Left forelimb (tissue), 1 donor: ENCODE data around the gene ANKDD1B.
"Not testable (repeated sequence)": the region's sequence is repeated elsewhere in the genome, so short reads cannot be mapped to it uniquely, and the experiment has no call there.

Source experiments
- DNase-seq: peaks from one replicate; pipeline ENCODE4 v3.0.0-alpha.2; 2018; ENCODE audit warnings: low spot score

Gene ANKDD1B

DNA sequence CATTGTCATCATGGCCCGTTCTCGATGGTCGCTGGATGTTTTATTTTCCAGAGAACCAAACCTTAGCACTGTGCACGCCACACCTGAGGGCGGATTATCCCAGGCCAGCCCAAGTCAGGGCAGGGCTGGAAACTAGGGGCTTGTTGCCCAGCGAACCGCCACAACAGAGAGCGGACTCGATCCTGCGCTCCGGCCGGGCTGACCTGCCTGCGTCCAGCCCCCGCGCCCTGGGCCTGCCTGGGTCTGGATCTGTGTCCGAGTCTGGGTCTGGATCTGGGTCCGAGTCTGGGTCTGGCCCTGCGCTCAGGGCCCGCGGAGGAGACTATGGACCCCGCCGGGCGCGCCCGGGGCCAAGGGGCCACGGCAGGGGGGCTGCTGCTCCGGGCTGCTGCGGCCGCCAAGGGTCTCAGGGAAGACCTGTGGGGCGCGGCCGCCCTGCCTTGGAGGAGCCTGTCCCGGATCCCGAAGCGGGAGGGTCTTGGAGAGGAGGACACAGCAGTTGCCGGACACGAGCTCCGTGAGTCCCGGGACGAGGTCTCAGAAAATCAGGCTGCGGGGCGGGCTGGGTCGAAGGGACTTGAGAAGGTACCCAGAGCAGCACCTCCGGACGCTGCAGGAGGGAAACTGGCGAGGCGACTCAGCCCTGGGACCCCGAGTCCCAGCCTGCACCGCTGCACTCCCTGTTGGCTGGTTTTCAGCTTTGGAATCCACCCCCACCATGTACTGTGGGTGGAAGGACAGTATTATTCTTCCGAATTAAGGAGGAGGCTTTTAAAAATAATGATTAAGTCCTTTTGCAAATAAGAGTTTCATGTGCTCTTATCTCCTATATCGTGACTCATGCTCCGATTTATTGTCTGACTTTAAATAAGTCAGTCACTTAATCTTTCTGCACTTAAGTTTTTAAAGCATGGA, at the start of gene ANKDD1B:
Gene ANKDD1B, plus strand, starts transcription at position 143 of the 915 bp plus-strand sequence. Its CDS starts 182 bp downstream, at position 325.
- peak; percentile 77 for DNase-seq

DNA sequence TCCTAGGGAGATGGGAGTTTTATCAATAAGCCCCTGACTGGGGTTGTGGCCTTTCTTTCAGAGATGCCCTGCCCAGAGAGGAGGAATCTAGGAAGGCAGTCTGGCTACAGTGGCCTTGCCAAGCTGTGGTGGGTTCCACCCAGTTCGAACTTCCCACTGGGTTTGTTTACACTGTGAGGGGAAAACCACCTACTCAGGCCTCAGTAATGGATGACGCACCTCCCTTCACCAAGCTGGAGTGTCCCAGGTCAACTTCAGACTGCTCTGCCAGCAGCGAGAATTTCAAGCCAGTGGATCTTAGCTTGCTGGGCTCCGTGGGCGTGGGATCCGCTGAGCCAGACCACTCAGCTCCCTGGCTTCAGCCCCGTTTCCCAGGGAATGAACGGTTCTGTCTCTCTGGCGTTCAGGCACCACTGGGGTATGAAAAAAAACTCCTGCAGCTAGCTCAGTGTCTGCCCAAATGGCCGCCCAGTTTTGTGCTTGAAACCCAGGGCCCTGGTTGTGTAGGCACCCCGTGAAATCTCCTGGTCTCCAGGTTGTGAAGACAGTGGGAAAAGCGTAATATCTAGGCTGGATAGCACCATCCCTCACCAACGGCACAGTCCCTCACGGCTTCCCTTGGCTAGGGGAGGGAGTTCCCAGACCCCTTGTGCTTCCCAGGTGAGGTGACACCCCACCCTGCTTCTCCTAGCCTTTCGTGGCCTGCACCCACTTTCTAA, 45.1 kb upstream of the ANKDD1B start:
- not testable (repeated sequence) for DNase-seq

DNA sequence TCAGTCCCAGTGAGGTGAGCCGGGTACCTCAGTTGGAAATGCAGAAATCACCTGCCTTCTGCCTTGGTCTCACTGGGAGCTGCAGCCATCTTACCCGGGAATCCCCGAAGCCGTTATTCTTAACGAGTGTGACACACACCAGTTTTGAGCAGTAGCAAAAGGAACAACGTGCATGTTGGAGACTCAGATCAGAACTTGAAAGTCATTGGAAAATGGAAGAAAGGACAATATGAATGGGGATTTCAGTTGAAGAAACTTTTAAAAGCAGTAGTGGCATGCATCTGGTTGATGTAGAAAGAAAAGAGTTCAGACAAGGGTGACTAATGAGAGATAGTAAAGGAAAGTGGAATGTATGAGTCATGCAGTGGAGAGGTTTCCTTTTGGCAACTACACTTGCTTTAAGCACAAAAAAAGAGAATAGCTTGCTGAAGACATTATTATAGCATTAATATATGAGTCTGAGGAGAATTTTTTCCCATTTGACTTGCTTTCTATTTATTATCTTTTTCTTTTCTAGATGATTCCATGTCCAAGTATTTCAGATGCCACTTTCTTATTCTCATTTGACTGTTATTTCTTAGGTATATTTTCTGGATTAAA, 44.4 kb upstream of the ANKDD1B start:
- DNase-seq = no peak

DNA sequence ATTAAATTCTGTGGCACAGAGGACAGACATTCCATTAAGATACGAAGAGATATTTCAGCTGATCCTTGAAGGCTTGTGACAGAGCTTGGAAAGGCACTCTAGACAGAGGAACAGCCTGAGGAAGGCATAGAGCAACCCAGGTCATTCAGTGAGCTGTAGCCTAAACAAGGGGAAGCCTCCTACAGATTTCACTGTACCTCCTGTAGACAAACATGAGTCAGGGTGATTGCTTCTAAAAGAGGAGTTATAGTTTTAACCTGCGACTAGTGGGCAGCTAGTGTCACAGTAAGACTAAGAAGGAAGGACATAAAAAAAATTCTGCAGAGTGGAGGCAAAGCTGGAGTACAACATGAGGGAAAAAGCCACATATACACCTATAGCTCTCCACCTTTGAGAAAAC, 43.5 kb upstream of the ANKDD1B start:
- no peak for DNase-seq

DNA sequence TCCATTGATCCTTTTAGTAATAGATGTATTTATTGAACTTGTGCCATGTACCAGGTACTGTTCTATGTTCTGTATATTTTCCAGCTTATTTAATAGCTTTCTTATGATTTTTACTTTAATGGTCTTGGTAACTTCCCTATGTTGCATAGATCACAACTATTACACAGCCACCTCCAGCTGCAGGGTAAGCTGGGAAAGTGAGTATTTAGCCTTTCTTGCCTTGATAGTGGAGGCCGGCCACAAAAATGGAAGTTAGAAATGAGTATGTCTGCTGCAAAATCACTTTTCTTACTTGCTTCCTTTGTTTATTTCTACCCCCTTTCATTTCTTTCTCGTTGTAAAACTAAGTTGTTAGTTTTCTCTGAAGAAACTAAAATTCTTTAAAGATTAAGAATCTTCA, 43.1 kb upstream of the ANKDD1B start:
- no peak for DNase-seq

DNA sequence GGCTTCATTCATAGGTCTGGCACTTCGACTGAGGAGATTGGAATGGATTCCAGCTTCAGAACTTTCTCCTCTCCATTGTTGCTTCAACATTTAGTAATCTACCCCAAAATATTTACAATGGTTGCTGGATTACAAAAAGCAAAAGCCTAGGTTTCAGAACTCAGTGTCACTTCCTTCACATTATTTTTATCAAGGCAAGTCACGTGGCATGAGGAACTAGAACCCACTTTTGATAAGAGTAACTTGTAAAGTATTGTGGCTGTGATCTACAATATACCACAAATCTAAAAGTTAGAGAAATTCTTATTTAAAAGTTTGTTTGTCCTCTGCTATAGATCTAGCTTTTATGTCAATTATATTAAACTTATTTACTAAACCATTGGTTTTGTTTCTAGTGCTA, 39.7 kb upstream of the ANKDD1B start:
- DNase-seq = no peak

DNA sequence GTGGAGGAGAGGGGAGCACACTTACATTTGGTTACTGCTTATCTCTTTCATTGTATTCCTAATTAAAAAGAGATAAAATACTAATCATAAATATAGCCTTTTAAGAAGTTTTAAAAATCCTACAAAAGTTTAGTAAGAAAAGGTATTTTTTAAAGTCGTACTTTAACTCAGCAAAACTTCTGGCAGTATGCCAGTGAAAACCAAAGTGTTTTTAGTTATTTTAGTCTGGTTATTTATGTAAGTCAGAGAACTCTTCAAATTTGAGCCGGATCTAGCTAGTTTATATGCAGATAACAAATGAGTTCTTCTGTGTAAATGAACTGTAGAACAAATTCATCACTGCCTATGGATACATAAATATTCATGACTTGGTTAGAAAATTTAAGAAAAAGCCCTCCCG, 36.5 kb upstream of the ANKDD1B start:
- no peak for DNase-seq

DNA sequence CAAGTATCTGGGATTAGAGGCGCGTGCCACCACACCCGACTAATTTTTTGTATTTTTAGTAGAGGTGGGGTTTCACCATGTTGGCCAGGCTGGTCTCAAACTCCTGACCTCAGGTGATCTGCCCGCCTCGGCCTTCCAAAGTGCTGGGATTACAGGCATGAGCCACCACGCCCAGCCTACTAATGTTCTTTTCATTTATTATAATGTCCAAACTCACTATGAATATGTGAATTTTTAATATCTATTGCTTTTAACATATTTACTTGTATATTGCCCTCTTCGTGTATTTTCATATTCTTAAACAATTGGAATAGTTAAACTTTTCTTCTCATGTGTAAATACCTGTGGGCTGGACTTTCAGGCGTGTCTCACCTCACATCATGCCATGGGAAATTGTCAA, 33.0 kb upstream of the ANKDD1B start:
- not testable (repeated sequence) for DNase-seq

DNA sequence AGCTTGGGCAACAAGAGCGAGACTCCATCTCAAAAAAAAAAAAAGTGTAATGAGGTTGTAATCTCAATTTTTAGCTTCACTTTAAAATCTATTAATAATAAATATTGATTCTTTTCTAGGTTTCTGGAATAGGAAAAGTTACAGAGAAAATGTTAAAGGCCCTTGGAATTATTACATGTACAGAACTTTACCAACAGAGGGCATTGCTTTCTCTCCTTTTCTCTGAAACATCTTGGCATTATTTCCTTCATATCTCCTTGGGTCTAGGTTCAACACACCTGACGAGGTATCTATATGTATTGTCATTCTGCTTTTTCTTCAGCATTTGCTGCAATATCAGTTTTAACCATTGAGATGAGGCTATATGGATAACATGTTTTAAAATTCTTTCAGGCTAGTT, 26.6 kb upstream of the ANKDD1B start:
- DNase-seq = no peak

DNA sequence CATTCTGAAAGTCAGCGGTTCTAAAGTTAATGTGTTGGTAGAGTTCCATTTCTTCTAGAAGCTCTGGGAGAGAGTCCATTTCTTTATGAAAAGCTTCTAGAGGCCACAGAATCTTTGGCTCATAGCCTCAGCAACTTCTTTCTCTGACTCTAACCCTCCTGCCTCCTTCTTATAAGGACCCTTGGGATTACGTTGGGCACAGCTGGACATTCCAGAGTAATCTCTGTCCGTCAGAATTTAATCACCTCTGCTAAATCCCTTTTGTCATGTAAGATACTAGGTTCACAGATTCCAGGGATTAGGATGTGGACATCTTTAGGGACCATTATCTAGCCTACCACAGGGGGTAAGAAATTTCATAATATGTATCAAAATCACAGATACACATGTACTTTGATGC, 22.6 kb upstream of the ANKDD1B start:
- DNase-seq = no peak

DNA sequence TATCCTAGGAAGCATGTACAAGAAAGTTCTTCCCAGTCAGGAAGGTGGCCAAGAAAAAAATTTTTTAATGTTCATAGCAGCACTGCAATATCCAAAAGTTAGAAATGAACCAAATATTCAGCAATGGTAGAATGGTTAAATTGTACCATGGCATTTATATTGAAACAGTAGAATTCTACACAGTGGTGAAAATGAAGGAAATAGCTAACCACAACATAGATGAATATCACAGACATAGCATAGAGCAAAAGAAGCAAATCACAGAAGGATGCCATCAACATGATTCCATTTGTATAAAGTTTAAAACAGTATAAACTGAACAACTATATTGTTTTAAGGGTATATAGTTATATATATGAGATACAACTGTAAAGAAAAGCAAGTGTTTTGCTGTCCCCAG, 10.7 kb upstream of the ANKDD1B start:
- no peak for DNase-seq

DNA sequence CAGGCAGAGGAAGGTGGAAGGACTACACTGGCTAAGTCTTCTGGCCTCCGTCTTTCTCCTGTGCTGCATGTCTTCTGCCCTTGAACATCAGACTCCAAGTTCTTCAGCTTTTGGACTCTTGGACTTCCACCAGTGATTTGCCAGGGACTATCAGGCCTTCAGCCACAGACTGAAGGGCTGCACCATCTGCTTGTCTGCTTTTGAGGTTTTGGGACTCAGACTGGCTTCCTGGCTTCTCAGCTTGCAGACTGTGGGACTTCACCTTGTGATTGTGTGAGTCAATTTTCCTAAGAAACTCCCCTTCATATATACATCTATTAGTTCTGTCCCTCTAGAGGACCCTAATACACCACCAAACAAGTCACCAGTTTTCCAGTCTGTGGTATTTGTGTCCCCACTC, 9.7 kb upstream of the ANKDD1B start:
- no peak for DNase-seq

DNA sequence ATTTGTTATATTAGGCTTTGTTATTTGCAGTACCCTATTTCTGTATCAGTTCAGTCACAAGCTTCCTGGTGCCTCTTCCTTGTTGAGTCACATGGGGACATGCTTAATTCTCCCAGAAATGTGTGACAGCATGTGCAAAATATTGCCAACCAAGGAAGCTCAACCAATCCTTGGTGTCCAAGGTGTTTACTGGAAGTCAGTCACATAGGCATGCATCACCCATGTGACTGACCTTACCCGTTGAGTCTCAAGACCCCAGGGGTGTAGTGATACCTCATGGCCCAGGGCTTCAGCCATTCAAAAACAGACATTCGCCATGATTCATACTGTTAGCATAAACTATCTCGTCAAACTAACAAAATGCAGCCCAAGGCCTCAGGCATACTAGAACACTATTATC, 9.3 kb upstream of the ANKDD1B start:
- DNase-seq = no peak

DNA sequence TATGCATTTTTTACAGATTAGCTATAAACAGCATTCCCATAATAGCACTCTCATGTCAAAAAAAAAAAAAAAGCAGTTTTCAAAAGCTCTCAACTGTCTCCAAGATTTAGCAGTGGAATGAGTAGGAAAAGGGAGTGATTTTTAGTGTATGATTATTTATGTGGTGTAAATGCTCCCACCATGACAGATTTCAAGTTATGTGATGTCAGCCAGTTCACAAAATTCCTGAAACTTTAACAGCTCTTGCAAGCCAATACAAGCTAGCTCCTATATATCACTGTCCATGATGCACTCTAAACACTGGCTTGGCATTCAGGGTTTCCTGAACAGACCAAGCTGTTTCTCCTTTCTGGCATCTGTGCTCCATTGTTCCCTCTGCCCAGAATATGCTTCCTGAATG, 7.9 kb upstream of the ANKDD1B start:
- DNase-seq = no peak

DNA sequence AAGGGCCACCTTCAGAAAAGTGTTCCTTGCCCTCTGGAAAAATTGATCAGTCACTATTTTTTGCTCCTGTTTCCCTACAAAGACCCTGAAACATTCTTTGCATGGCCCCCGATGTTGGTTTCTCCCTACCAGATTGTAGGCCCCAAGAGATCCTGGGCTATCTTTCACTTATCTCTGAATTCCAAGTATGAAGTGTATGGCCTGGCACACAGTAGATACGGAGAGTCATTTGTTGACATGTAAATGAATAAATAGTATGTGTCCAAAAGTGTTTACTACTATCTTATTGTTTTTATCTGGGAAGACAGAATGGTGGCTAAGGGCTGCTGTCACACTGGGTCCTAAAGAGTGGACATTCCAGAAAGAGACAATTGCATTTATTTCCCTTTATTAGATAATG, 7.4 kb upstream of the ANKDD1B start:
- no peak for DNase-seq

DNA sequence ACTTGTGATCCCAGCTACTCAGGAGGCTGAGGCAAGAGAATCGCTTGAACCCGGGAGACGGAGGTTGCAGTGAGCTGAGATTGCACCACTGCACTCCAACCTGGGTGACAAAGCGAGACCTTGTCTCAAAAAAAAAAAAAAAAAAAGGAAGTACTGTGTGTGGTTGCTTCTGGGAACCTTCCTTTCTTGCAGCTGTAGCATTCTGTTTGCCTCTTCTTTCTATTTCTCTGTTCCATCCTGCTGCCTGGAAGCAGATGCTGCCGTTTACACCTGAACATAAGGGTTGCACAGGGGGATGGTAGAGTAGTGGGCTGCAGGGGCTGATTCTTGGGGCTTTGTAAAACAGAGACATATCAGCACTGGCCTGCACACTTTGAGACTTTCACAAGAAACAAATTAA, 3.9 kb upstream of the ANKDD1B start:
- DNase-seq = not testable (repeated sequence)

DNA sequence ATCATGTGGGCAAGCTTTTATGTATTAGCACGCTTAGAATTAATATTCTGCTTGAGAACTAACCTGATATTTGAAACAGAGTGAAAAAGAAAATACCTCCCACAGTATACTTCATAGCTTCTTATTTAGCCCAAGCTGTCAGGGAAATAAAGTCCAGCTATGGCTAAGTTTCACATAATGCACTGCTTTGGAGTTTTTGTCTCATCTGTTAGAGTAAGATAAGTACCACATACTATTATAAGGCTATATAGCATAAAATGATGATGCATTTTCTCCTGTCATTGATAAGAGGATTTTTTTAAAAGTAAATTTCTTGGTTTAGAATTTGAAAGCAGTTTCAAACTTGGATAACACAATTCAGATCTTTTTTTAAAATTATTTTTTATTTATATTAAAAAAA, 2.4 kb upstream of the ANKDD1B start:
- DNase-seq = no peak

DNA sequence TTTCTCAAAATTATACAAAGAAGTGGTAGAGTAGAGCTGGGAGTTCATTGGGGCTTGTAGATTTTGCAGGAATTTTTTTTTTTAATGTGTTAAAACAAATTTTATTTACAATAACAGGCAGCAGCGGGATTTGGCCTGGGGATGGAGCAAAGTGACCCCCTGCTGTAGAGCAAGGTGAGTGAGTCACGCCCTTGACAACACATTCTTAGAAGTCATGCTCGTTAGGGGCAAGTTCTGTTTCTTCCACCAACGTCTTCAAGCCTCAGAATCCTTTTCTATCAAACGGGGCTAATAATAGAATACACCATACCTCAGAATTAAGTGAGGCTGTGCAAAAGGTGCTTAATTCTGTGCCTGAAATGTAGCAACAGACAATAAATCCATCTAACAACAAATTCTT, 1.1 kb upstream of the ANKDD1B start:
- no peak for DNase-seq

DNA sequence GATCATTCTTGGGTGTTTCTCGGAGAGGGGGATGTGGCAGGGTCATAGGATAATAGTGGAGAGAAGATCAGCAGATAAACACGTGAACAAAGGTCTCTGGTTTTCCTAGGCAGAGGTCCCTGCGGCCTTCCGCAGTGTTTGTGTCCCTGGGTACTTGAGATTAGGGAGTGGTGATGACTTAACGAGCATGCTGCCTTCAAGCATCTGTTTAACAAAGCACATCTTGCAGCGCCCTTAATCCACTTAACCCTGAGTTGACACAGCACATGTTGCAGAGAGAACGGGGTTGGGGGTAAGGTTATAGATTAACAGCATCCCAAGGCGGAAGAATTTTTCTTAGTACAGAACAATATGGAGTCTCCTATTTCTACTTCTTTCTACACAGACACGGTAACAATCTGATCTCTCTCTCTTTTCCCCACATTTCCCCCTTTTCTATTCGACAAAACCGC, 368 bp upstream of the ANKDD1B start:
- not testable (repeated sequence) for DNase-seq

DNA sequence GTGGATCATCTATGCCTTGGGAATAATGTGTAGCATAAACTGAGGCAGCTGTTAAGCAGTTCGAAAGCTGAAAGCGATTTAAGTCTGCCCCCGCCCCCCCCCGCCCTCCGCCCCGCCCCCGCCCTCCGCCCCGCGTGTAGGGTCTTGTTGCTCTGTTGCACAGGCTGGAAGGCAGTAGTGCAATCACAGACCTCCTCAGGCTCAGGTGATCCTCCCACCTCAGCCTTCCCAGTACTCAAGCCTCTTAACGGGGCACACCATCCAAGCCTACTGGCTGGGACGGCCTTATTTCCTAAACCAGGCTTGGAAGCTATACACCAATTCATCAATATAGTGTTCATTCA, 945 bp downstream of the ANKDD1B start:
- no peak for DNase-seq

DNA sequence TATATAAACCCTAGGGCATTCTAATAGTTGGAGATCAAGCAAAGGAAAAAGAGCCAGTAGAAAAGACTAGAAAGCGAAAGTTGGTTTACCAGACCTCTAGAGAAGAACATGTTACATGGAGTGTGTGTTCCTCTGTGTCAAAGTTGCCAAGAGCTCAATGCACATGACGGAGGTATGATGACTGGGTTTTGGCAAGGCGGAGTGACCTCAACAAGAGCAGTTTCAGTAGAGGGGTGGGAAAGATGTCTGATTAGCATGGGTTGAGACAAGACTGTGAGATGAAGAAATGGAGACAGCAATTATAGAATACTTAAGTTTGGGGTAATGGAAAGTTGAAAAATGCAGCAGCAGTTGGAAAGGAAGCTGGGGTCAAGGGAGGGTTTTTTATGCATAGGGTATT, 1.6 kb downstream of the ANKDD1B start:
- DNase-seq = no peak

DNA sequence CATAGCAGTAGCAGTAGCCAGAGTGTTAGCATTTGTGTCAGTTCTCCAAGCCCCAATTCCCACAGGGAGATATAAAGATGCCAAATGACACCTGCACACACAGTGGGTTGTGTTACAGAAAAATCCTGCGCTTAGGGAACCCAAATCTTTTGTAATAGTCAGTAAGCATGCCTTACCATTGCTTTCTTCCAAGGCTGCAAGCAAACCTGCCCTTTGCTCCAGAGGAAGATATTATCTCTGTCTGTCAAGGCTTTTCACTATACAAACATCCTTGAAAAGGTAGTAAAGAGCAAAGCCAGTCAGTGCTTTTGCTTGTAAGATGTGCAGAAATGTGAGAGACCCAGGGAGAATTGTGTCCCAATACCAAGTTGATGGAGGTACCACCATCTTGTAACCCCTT, 2.9 kb downstream of the ANKDD1B start:
- DNase-seq = no peak

DNA sequence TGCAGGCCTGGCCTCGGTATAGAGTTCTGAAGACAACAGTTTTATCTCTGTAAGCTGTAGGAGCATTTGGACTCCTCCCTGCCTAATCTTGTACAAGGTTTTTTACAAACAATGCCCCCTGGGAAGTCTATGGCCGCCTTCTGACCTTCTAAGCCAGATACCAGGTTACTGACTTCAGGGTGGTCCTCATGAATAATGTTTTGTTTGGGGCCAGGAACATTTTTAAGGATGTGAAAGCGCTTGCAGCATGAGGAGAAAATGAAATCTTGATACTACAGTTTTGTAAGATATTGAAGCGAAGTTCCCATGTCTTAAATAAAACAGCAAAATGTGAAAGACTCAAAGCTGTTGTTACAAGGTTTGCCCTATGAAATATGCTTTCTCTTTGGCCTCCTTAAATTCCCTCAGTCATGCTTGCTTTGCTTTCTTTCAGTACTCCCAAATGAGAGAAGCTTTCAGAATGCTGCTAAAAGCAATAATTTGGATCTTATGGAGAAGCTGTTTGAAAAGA, 5.2 kb downstream of the ANKDD1B start:
- DNase-seq = no peak
